Measurements from ENCODE around the gene ATP10B.

The ATP10B gene

GRCh38 chr5:160629003-160629402 is 223.0 kb downstream of the ATP10B start:
- no peak for DNase-seq

DNA sequence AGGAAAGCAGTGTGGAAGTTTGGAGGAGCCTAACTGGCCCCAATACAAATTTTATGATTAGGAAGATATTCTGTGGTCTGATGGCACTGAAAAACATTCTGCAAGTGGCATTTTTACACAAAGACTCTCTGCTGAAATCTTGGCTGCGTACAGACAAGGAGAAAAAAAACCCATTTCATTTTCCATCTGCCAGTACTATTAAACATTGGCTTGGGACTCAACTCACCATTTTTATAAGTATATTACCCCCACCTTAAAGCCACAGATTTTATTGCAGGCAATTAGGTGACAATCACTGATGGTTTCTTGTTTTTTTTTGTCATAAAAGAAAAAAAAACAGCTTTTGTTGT is 223.4 kb downstream of the ATP10B start:
- no peak for DNase-seq

DNA sequence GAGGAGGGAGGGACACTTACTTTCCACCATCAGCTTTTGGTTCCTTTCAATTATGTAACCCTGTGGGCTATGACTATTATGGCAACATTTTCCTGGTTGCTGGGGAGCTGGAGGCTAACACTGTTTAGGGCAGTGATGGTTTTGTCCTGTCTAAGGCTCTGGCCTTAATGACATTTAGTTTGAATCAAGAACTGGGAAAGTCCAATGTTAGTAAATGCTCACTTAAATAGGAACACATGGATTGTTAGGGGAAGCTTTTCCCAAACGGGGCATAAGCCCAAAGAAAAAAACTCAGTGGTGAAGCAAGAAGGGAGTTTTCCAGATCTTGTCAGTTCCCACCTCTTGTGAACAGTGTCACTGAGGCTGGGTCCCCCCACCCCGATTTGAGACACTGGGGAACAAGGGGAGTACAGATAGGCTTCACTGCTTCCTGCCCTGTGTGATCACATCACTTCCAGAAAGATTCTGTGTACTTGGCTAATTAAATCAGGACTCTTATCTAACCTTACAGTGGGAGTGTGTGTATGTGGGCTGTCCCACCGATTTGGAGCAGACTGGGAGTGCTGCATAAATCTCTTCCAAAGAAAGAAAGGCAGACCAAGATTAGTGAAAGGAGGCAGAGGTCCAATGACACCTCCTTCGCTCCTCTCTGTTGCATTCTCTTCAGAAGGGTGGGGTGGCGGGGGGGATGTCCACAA is 223.9 kb downstream of the ATP10B start:
- DNase-seq: no peak

GRCh38 chr5:160626322-160626721 is 225.7 kb downstream of the ATP10B start:
- no peak for DNase-seq

GRCh38 chr5:160621526-160621925 is 230.5 kb downstream of the ATP10B start:
- no peak for DNase-seq

DNA sequence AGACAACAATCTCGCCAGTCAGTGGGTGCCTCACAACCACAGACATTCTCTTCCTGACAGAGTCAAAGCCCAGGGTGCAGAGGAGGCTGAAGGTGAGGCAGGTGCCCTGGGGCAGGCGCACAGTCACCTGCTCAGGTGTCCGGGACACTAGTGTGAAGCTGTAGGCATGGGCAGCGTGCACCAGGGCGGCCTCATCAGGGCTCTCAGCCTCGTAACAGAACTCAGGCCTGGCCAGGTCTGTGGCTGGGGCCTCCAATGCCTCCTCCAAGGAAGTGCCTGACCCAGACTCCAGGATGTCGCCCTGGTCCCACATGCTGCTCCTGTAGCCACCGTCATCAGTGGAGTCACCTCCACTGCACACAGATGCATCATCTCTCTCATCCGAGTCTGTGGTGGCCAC is 231.6 kb downstream of the ATP10B start:
- no peak for DNase-seq

- no peak for DNase-seq
Measured at GRCh38 chr5:160619381-160619780, 232.6 kb downstream of the ATP10B start.

- DNase-seq: no peak
Measured at GRCh38 chr5:160618286-160618685, 233.7 kb downstream of the ATP10B start.

DNA sequence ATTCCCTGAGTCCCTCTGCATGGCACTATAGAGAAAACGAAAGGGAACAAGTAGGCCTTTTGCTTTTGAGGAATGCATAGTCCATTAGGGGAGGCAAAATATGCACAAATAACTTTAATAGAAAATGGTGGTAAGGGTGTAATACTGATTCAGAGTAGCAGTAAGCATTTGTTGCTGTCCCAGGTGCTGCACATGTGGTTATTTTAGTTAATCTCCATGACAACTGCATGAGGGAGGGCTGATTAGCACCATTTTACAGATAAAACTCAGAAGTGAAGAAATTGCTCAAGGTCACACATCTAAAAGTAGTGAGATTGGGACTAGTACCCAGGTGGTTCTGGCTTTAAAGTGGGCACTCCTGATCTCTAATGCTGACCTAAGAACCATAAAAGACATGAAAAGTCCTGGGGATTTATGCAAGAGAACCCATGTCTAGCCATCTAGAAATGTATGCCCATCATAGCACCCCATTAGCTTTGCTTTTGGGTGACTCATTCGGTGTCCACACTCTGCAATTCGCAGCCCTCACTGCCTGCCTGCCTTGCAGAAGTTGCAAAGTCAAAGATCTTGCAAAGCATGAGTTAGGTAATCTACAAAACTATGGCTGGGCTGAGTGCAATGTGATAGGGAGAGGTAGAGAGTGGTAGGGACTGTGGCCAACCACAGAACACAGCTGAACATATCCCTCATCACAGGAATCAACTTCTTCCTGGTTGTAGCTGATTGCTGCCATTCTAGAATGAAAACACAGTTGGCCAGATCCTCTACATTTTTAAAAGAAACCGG is 235.1 kb downstream of the ATP10B start:
- DNase-seq: no peak

DNA sequence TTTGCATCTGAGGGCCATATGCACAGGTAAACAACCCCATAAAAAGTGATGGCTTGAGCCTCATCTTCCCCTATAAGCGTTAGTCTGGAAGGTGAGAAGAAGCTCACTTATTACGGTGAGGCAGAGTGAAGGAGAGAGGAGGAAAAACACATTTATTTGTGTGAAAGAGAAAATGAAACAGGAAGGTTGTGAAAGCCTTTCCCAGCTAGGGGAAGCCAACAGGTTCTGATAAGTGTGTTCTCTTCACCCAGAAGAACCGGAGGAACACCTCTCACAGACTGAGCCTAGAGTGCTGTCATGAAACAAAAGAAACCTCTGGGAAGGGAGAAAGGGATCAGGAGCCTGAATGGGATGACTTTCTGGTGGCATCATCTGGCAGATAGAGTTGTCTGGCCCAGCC is 237.9 kb downstream of the ATP10B start:
- no peak for DNase-seq

DNA sequence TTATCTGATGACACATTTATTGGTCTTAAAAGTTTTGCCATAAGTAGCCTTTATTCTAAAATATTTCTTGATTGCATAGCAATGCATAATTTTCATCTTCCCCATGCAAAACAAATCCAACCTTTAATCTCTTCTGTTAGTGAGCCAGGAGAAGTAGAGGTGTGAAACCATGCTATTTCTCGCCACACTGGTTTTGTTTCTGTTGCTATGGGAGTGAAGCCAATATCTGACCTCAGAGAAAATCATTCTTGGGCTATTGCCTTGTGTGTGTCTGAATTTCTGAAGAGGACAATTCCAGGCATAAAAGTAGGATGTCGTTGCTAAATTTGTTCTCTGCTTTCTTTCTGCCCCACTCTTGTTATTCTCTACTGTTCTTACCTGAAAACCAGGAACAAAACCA is 246.7 kb downstream of the ATP10B start:
- no peak for DNase-seq

DNA sequence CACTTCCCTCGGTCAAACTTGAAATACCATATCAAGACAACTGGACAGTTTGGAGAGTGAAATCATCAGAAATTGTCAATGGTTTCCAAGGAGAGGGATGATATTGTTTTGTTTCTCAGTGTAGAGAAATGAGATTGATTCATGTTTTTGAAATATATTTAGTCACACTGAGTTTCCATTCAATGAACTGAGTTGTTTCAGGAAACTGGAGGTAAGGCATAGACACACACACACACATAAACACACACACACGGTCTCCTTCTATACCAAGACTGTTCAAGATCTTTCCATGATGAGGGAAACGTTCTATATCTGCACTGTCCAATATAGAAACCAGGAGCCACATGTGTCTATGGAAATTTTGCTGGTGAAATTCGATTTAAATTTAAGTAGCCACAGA is 247.5 kb downstream of the ATP10B start:
- no peak for DNase-seq

DNA sequence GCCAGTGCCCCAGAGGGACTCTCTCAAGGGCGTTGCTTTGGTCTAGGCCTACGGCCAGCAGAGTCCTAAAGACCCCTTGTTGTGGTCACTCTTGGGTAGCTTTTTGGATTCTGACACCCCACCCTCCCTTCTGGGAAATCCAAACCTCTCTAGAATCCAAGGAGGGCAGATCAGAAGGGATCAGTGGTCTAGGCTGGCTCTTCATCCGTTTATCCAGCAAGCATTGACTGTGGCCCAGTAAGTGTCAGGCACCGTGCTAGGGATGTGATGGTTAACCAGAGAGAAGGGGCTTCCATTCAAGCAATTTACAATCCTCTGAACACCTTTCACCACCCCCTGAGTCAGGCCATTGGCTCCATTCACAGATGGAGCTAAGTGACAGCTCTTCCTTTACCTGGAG is 249.3 kb downstream of the ATP10B start:
- no peak for DNase-seq

DNA sequence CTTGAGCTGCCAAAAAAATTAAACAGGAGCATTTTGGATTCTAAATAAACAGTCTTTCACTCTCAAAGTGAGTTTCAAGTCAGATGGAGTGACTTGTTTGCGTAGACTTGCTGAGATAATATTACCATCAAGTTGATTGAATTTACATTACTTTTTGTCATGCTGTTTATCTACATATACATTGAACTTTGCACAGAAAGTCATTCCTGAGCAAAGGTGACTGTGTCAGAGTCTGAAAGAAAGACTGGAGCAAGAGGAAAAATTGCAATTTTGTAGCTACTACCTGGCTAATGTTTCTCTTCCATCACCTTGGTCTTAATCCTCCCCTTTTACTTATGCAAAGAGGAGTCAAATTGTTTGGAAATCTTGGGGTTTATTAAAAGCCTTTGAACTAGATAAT is 251.0 kb downstream of the ATP10B start:
- DNase-seq: no peak

GRCh38 chr5:160573318-160573717 is 278.7 kb downstream of the ATP10B start:
- no peak for DNase-seq

- DNase-seq: no peak
Measured at GRCh38 chr5:160567031-160567705, 284.8 kb downstream of the ATP10B start.

GRCh38 chr5:160565376-160565775 is 286.6 kb downstream of the ATP10B start:
- DNase-seq: no peak

DNA sequence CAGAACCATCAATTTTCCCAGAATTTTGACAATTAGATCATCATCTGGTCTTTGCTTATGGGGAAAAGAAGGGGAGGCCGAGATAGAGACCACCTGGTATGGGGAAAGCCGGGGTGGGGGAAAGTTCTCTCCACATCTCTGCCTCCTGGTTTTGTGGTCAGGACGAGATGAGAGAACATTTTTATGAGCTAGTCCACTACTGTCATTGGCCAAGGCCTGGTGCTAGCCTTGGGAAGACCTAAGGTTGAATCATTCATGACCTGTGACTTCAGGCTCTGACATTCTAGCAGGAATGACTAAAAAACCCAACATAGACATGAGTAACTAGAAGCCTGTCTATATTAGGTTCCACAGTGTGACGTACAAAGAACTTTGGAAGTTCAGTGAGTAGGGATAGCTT is 295.2 kb downstream of the ATP10B start:
- DNase-seq: no peak

DNA sequence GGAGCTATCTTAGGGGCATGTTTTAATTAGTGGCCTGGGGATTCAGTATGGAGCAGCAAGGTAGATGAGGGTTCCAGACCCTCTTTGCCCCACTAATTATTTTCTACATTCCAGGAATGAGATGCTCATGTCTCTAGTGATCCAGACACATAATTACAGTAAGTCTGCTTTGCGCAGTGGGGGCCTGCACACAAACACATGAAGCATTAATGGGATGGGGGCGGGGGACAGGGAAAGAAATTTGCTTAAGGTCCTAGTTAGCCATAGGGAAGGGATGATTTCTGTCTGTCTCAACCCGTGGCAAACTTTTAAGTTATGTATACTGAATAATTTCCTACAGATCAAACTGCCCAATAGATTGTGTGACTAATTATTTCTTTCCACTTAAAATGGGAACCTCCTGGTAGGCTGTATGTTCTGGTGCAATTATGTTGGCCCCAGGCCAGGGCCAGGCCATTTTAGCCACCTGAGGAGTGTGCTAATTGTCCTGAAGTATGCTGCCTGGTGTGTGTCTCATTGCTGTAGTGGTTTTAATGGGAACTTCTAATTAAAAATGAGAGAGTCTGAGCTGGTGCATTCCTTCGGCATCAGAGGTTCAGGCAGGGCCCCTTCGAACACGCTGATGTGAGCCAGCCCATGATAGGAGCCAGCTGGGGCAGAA is 295.9 kb downstream of the ATP10B start:
- no peak for DNase-seq

DNA sequence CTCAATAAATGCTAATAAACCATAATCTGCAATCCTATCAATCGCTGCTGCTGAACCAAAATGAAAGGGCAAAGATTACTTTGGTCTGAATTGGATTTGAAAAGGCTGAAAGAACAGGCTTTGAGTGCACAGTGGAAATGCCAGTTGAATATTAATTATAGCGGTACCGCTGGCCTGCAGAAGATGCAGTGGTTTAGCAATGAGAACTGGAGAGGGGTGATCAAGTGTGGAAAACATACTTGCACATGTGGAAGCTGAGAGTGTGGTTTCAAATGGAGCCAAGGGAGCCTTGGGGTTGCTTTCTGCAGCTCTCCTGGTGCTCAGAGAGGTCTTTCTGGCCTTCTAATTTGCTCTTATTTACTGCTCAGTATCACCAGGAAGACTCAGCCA is 296.4 kb downstream of the ATP10B start:
- DNase-seq: no peak

- no peak for DNase-seq
Measured at GRCh38 chr5:160550075-160550474, 301.9 kb downstream of the ATP10B start.

- DNase-seq: no peak
Measured at GRCh38 chr5:160548949-160549645, 302.9 kb downstream of the ATP10B start.

DNA sequence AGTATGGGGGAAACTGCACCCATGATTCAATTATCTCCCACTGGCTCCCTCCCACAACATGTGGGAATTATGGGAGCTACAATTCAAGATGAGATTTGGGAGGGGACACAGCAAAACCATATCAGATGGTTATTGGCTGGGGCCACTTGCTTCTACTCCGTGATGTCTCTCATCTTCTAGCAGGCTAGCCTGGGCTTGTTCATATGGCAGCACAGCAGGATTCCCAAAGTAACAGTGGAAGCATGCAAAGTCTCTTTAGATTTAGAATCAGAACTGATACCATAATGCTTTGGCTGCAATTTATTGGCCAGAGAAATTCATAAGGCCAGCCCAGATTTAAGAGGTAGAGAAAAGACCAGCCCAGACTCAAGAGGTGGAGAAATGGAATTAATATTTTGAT is 304.1 kb downstream of the ATP10B start:
- DNase-seq: no peak

Measured in T-helper 9 cell (primary cell).